Activated CD8-positive, alpha-beta memory T cell treated with anti-CD3 and anti-CD28 coated beads, Interleukin-2, amount 10 ng/mL, durations not matched to agents 7 days and 5 days (primary cell): ENCODE results near the gene ZNF189. TPM values are rescaled to one million over a fixed set of nuclear protein-coding genes. Genes with fewer than 3 reads are reported as not detected.

Source experiments
- ATAC-seq: fragments of 150-1000 bp; cut with Tn5 transposase; one replicate; pipeline ENCODE4 v1.10.0; 2021; ENCODE audit warnings: moderate library complexity
- CTCF ChIA-PET: fragments of 350-600 bp; sonication (Branson Sonifier 250); formaldehyde crosslinking; loops from one replicate; lab custom pipeline; 2021; ENCODE audit warnings: antibody characterized with exemption; lab: Charles Lee
- DNase-seq: peaks from one replicate; pipeline ENCODE4 v3.0.0-alpha.2; 2020
- H3K27ac Mint-ChIP-seq: one replicate; pipeline ENCODE4 v1.8.0; 2021; ENCODE audit warnings: mild to moderate bottlenecking, mixed read lengths
- H3K27me3 Mint-ChIP-seq: one replicate; pipeline ENCODE4 v1.8.0; 2021; ENCODE audit warnings: mixed read lengths
- H3K36me3 Mint-ChIP-seq: one replicate; pipeline ENCODE4 v1.8.0; 2021; ENCODE audit warnings: mild to moderate bottlenecking, mixed read lengths
- H3K4me1 Mint-ChIP-seq: one replicate; pipeline ENCODE4 v1.8.0; 2021; ENCODE audit warnings: mixed read lengths
- H3K4me3 Mint-ChIP-seq: one replicate; pipeline ENCODE4 v1.8.0; 2021; ENCODE audit warnings: mild to moderate bottlenecking, moderate library complexity, mixed read lengths
- H3K9me3 Mint-ChIP-seq: one replicate; pipeline ENCODE4 v1.8.0; 2022; ENCODE audit warnings: low read depth, mixed read lengths
- total RNA-seq, 2 experiments: library from RNA; stranded (reverse); gene quantifications; one replicate each; pipeline ENCODE4 v1.2.3, GENCODE V29; 2021

Gene ZNF189
- total RNA-seq, 2 experiments from 2014 or later = 9.2 to 12.6 TPM

- DNase-seq = no peak
- H3K4me3 Mint-ChIP-seq = no peak overlapping the region
- no peaks in the 10 kb centered on the region for H3K4me1 Mint-ChIP-seq
- peaks cover 22% of the 10 kb centered on the region for H3K36me3 Mint-ChIP-seq
- no peaks in the 10 kb centered on the region for H3K27me3 Mint-ChIP-seq
- peaks cover 32% of the 10 kb centered on the region for H3K9me3 Mint-ChIP-seq
- CTCF ChIA-PET = no interaction called here
- no peak overlapping the region for H3K27ac Mint-ChIP-seq
- no peak for ATAC-seq
Observed at GRCh38 chr9:101415578-101415977, 16.9 kb downstream of the ZNF189 start.

GRCh38 chr9:101417389-101417788, 18.7 kb downstream of the ZNF189 start:
- no peak for DNase-seq
- peaks cover 24% of the 10 kb centered on the region for H3K9me3 Mint-ChIP-seq
- H3K4me3 Mint-ChIP-seq = no peak overlapping the region
- CTCF ChIA-PET = no interaction called here
- no peak for ATAC-seq
- H3K27ac Mint-ChIP-seq = no peak overlapping the region
- peaks cover 16% of the 10 kb centered on the region for H3K36me3 Mint-ChIP-seq
- no peaks in the 10 kb centered on the region for H3K4me1 Mint-ChIP-seq
- H3K27me3 Mint-ChIP-seq = no peaks in the 10 kb centered on the region

GRCh38 chr9:101417977-101418376, 19.3 kb downstream of the ZNF189 start:
- no peak overlapping the region for H3K4me3 Mint-ChIP-seq
- no peaks in the 10 kb centered on the region for H3K27me3 Mint-ChIP-seq
- H3K9me3 Mint-ChIP-seq = peaks cover 21% of the 10 kb centered on the region
- no peak for DNase-seq
- H3K36me3 Mint-ChIP-seq = peaks cover 11% of the 10 kb centered on the region
- H3K4me1 Mint-ChIP-seq = no peaks in the 10 kb centered on the region
- H3K27ac Mint-ChIP-seq = no peak overlapping the region
- CTCF ChIA-PET = no interaction called here
- no peak for ATAC-seq

GRCh38 chr9:101418518-101419430, 20.1 kb downstream of the ZNF189 start:
- H3K4me3 Mint-ChIP-seq = no peak overlapping the region
- no peak overlapping the region for H3K27ac Mint-ChIP-seq
- H3K27me3 Mint-ChIP-seq = no peaks in the 10 kb centered on the region
- no peaks in the 10 kb centered on the region for H3K4me1 Mint-ChIP-seq
- ATAC-seq (no peak), DNase-seq (no peak)
- CTCF ChIA-PET = no interaction called here
- H3K9me3 Mint-ChIP-seq = peaks cover 14% of the 10 kb centered on the region
- peaks cover 8% of the 10 kb centered on the region for H3K36me3 Mint-ChIP-seq

GRCh38 chr9:101419863-101420262, 21.2 kb downstream of the ZNF189 start:
- H3K27ac Mint-ChIP-seq = no peak overlapping the region
- peaks cover 9% of the 10 kb centered on the region for H3K9me3 Mint-ChIP-seq
- no peak overlapping the region for H3K4me3 Mint-ChIP-seq
- ATAC-seq = no peak
- CTCF ChIA-PET = no interaction called here
- DNase-seq = no peak
- H3K4me1 Mint-ChIP-seq = no peaks in the 10 kb centered on the region
- H3K27me3 Mint-ChIP-seq = no peaks in the 10 kb centered on the region
- peaks cover 4% of the 10 kb centered on the region for H3K36me3 Mint-ChIP-seq

GRCh38 chr9:101421653-101422065, 23.0 kb downstream of the ZNF189 start:
- Mint-ChIP-seq H3K27ac (no peak overlapping the region), H3K9me3 (peaks cover 4% of the 10 kb centered on the region), H3K27me3 (peaks cover 3% of the 10 kb centered on the region), H3K4me3 (no peak overlapping the region), H3K36me3 (peaks cover 2% of the 10 kb centered on the region), H3K4me1 (no peaks in the 10 kb centered on the region)
- DNase-seq (no peak), ATAC-seq (no peak)
- CTCF ChIA-PET = no interaction called here

GRCh38 chr9:101427358-101427757, 28.7 kb downstream of the ZNF189 start:
- H3K4me1 Mint-ChIP-seq = no peaks in the 10 kb centered on the region
- ATAC-seq = no peak
- H3K4me3 Mint-ChIP-seq = no peak overlapping the region
- no peak for DNase-seq
- no peak overlapping the region for H3K27ac Mint-ChIP-seq
- peaks cover 5% of the 10 kb centered on the region for H3K27me3 Mint-ChIP-seq
- H3K36me3 Mint-ChIP-seq = no peaks in the 10 kb centered on the region
- no peaks in the 10 kb centered on the region for H3K9me3 Mint-ChIP-seq
- CTCF ChIA-PET = no interaction called here

- Mint-ChIP-seq H3K4me1 (no peaks in the 10 kb centered on the region), H3K4me3 (no peak overlapping the region), H3K27ac (no peak overlapping the region), H3K9me3 (no peaks in the 10 kb centered on the region), H3K36me3 (no peaks in the 10 kb centered on the region), H3K27me3 (peaks cover 5% of the 10 kb centered on the region)
- DNase-seq (no peak), ATAC-seq (no peak)
- CTCF ChIA-PET = no interaction called here
Observed at GRCh38 chr9:101427957-101428655, 29.5 kb downstream of the ZNF189 start.

GRCh38 chr9:101428909-101429308, 30.3 kb downstream of the ZNF189 start:
- no peak overlapping the region for H3K27ac Mint-ChIP-seq
- DNase-seq (no peak), ATAC-seq (no peak)
- CTCF ChIA-PET = no interaction called here
- H3K36me3 Mint-ChIP-seq = no peaks in the 10 kb centered on the region
- H3K9me3 Mint-ChIP-seq = no peaks in the 10 kb centered on the region
- H3K27me3 Mint-ChIP-seq = peaks cover 5% of the 10 kb centered on the region
- H3K4me1 Mint-ChIP-seq = no peaks in the 10 kb centered on the region
- H3K4me3 Mint-ChIP-seq = no peak overlapping the region

- Mint-ChIP-seq H3K4me1 (no peaks in the 10 kb centered on the region), H3K4me3 (no peak overlapping the region), H3K36me3 (no peaks in the 10 kb centered on the region), H3K27me3 (peaks cover 5% of the 10 kb centered on the region), H3K27ac (no peak overlapping the region), H3K9me3 (no peaks in the 10 kb centered on the region)
- no peak for DNase-seq
- no peak for ATAC-seq
- CTCF ChIA-PET = no interaction called here
Observed at GRCh38 chr9:101429736-101430135, 31.1 kb downstream of the ZNF189 start.

GRCh38 chr9:101432171-101432570, 33.5 kb downstream of the ZNF189 start:
- H3K4me1 Mint-ChIP-seq = no peaks in the 10 kb centered on the region
- no peak for DNase-seq
- CTCF ChIA-PET = interaction anchor here (1.2 kb wide), 1 partner anchor 17 kb away, joined by 4 read pairs; no protein-coding TSS in a partner anchor
- H3K27ac Mint-ChIP-seq = no peak overlapping the region
- H3K36me3 Mint-ChIP-seq = no peaks in the 10 kb centered on the region
- no peak overlapping the region for H3K4me3 Mint-ChIP-seq
- H3K9me3 Mint-ChIP-seq = no peaks in the 10 kb centered on the region
- no peak for ATAC-seq
- peaks cover 18% of the 10 kb centered on the region for H3K27me3 Mint-ChIP-seq

GRCh38 chr9:101432740-101433139, 34.1 kb downstream of the ZNF189 start:
- Mint-ChIP-seq H3K9me3 (no peaks in the 10 kb centered on the region), H3K27me3 (peaks cover 22% of the 10 kb centered on the region), H3K4me1 (no peaks in the 10 kb centered on the region), H3K36me3 (no peaks in the 10 kb centered on the region), H3K4me3 (no peak overlapping the region), H3K27ac (no peak overlapping the region)
- ATAC-seq (no peak), DNase-seq (no peak)
- CTCF ChIA-PET = interaction anchor here (1.2 kb wide), 1 partner anchor 16 kb away, joined by 4 read pairs; no protein-coding TSS in a partner anchor

GRCh38 chr9:101433229-101433628, 34.6 kb downstream of the ZNF189 start:
- H3K36me3 Mint-ChIP-seq = no peaks in the 10 kb centered on the region
- H3K27me3 Mint-ChIP-seq = peaks cover 22% of the 10 kb centered on the region
- no peak overlapping the region for H3K4me3 Mint-ChIP-seq
- no peak overlapping the region for H3K27ac Mint-ChIP-seq
- H3K4me1 Mint-ChIP-seq = no peaks in the 10 kb centered on the region
- CTCF ChIA-PET = no interaction called here
- no peak for ATAC-seq
- no peaks in the 10 kb centered on the region for H3K9me3 Mint-ChIP-seq
- no peak for DNase-seq

- no peak overlapping the region for H3K4me3 Mint-ChIP-seq
- no peaks in the 10 kb centered on the region for H3K36me3 Mint-ChIP-seq
- H3K27me3 Mint-ChIP-seq = peaks cover 28% of the 10 kb centered on the region
- DNase-seq (no peak), ATAC-seq (no peak)
- CTCF ChIA-PET = no interaction called here
- no peak overlapping the region for H3K27ac Mint-ChIP-seq
- H3K4me1 Mint-ChIP-seq = no peaks in the 10 kb centered on the region
- no peaks in the 10 kb centered on the region for H3K9me3 Mint-ChIP-seq
Observed at GRCh38 chr9:101434998-101435397, 36.3 kb downstream of the ZNF189 start.
